ENCODE results near the gene ME1. TPM values are rescaled to one million over a fixed set of nuclear protein-coding genes. Genes with fewer than 3 reads are reported as not detected.

The ME1 gene
- total RNA-seq, 1 experiment from 2014 or later: 40.5 TPM

DNA sequence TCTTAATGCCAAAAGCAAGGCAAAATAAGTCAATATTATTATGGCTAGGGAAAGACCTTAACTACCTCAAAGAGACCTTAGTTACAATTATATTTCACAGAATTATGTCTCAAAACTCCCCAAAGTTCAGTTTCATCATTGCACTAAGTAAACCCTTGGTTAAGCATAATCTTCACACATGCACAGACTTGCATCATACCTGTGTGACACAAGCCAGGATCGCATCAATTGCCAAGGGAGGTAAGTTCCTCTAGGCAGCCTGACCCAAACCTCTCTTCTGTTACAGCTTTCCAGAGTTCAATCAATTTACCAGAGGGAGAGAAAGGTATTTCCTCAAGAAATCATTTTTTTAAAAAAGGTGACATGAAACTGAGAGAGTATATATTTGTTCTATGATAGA, 49.6 kb upstream of the ME1 start:
- Histone ChIP-seq H3K36me3 (ENCODE audit: control insufficient read depth in 1 of 2, insufficient read depth in 2 of 2, low read length in 2 of 2) (no peaks in the 10 kb centered on the region), H3K4me2 (ENCODE audit: low read length) (no peak overlapping the region), H2AFZ (ENCODE audit: low read depth, low read length, poor library complexity, severe bottlenecking) (no peak overlapping the region), H3K4me3 (replicated peaks in 1 of 2; ENCODE audit: low read depth in 1 of 2, low read length in 2 of 2) (no peak overlapping the region), H4K20me1 (ENCODE audit: insufficient read depth) (no peaks in the 10 kb centered on the region), H3K27me3 (ENCODE audit: insufficient read depth, low read length) (no peaks in the 10 kb centered on the region), H3K4me1 (ENCODE audit: control insufficient read depth in 1 of 2, insufficient read depth in 2 of 2, low read length in 2 of 2) (no peaks in the 10 kb centered on the region), H3K9ac (ENCODE audit: low read length) (no peak overlapping the region), H3K27ac (ENCODE audit: low read depth, low read length) (no peak overlapping the region), H3K9me3 (ENCODE audit: control insufficient read depth in 1 of 2, insufficient read depth in 1 of 2, low read depth in 1 of 2, low read length in 2 of 2) (no peaks in the 10 kb centered on the region), H3K9me2 (ENCODE audit: insufficient read depth) (no peaks in the 10 kb centered on the region), H3K79me2 (ENCODE audit: insufficient read depth, low read length) (no peaks in the 10 kb centered on the region)
- no peak for TF ChIP-seq SIN3A (IDR thresholded peaks at IDR 0.05; ENCODE audit: low read depth)
- POLR2A ChIA-PET: no interaction called here
- RAD21 ChIA-PET (ENCODE audit: low non-redundant PET in 1 of 2, low total read pairs in 2 of 2, uncharacterized antibody in 2 of 2, unreplicated experiment in 2 of 2): no interaction called here
- ATAC-seq: no peak
- BruUV-seq (replicated peaks): no TSS peak
- intact Hi-C loops (cut with micrococcal nuclease): no loop called here
- CTCF ChIA-PET: no interaction called here
- no peak for DNase-seq (ENCODE audit: low read depth, low spot score)

DNA sequence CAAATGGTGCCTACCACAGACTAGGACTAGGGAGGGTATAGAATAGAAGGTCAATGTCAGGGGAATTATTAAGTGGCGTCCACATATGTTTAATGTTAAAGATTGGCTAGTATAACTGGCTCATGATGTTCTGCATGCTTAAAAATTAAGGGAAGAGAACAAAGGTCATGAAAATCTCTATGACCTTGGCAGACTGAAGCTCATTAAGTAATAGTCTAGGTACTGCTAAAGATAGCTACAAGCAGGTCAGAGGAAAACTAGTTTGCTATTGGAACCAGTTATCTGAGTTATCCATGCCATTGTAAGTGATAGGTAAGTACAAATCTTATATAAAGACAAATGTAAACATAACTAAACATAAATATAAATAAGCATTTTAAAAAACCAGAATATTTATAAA, 48.5 kb upstream of the ME1 start:
- ATAC-seq (no peak), DNase-seq (ENCODE audit: low read depth, low spot score) (no peak)
- Histone ChIP-seq H3K27ac (ENCODE audit: low read depth, low read length) (no peak overlapping the region), H3K36me3 (ENCODE audit: control insufficient read depth in 1 of 2, insufficient read depth in 2 of 2, low read length in 2 of 2) (no peaks in the 10 kb centered on the region), H3K79me2 (ENCODE audit: insufficient read depth, low read length) (no peaks in the 10 kb centered on the region), H2AFZ (ENCODE audit: low read depth, low read length, poor library complexity, severe bottlenecking) (no peak overlapping the region), H3K4me3 (replicated peaks in 1 of 2; ENCODE audit: low read depth in 1 of 2, low read length in 2 of 2) (no peak overlapping the region), H3K27me3 (ENCODE audit: insufficient read depth, low read length) (no peaks in the 10 kb centered on the region), H3K4me1 (ENCODE audit: control insufficient read depth in 1 of 2, insufficient read depth in 2 of 2, low read length in 2 of 2) (no peaks in the 10 kb centered on the region), H3K9ac (ENCODE audit: low read length) (no peak overlapping the region), H4K20me1 (ENCODE audit: insufficient read depth) (no peaks in the 10 kb centered on the region), H3K9me3 (ENCODE audit: control insufficient read depth in 1 of 2, insufficient read depth in 1 of 2, low read depth in 1 of 2, low read length in 2 of 2) (no peaks in the 10 kb centered on the region), H3K9me2 (ENCODE audit: insufficient read depth) (no peaks in the 10 kb centered on the region), H3K4me2 (ENCODE audit: low read length) (no peak overlapping the region)
- no peak for TF ChIP-seq EZH2 (IDR thresholded peaks at IDR 0.05)
- TF ChIP-seq, protein P1, sequence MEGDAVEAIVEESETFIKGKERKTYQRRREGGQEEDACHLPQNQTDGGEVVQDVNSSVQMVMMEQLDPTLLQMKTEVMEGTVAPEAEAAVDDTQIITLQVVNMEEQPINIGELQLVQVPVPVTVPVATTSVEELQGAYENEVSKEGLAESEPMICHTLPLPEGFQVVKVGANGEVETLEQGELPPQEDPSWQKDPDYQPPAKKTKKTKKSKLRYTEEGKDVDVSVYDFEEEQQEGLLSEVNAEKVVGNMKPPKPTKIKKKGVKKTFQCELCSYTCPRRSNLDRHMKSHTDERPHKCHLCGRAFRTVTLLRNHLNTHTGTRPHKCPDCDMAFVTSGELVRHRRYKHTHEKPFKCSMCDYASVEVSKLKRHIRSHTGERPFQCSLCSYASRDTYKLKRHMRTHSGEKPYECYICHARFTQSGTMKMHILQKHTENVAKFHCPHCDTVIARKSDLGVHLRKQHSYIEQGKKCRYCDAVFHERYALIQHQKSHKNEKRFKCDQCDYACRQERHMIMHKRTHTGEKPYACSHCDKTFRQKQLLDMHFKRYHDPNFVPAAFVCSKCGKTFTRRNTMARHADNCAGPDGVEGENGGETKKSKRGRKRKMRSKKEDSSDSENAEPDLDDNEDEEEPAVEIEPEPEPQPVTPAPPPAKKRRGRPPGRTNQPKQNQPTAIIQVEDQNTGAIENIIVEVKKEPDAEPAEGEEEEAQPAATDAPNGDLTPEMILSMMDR (IDR thresholded peaks at IDR 0.05 in 2 of 3, conservative IDR thresholded peaks at IDR 0.05 in 1 of 3; ENCODE audit: borderline replicate concordance in 1 of 3, insufficient read depth in 1 of 3, low read depth in 2 of 3, low read length in 2 of 3): no peak
- TF ChIP-seq TCF7L2 (IDR thresholded peaks at IDR 0.05; ENCODE audit: borderline replicate concordance, extremely low read depth, insufficient read depth, insufficient read length): no peak
- TF ChIP-seq CEBPB (IDR thresholded peaks at IDR 0.05; ENCODE audit: low read depth): no peak
- intact Hi-C loops (cut with micrococcal nuclease): no loop called here
- no TSS peak for BruUV-seq (replicated peaks)
- CTCF ChIA-PET: no interaction called here
- POLR2A ChIA-PET: no interaction called here
- RAD21 ChIA-PET (ENCODE audit: low non-redundant PET in 1 of 2, low total read pairs in 2 of 2, uncharacterized antibody in 2 of 2, unreplicated experiment in 2 of 2): no interaction called here
